Dedifferentiated amniotic fluid mesenchymal stem cell (primary cell): ENCODE data around the gene NOS2.

ENCODE experiments used
- DNase-seq: peaks from one replicate; pipeline ENCODE4 v3.0.0-alpha.2; 2016; ENCODE audit errors: extremely low spot score

Gene NOS2

DNA sequence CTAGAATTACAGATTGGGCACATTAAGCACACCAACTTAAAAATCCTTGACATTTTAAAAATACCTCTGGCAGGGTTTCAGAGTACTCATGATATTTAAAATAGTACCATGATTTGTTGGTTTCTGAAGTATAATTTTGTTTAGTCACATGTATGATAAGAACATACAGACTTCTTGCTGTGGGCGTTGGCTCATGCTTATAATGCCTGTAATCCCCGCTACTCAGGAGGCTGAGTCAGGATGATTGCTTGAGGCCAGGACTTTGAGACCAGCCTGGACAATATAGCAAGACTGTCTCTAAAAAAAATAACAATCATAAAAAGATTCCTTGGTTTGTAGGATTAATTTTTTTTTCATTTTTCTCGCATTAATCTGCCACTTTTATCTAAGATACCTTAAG lies 78.5 kb downstream of the NOS2 start:
- no peak for DNase-seq
